Caki2 (cell line): ENCODE data around the gene TOM1L2. TPM values are rescaled to one million over a fixed set of nuclear protein-coding genes. Genes with fewer than 3 reads are reported as not detected.

Source experiments
- DNase-seq: peaks from one replicate; pipeline ENCODE4 v3.0.0-alpha.2; 2015; ENCODE audit warnings: low read depth
- in situ Hi-C: cut with HindIII; loops from 2 replicates; pipeline ENCODE4 v1.10.0; 2016; ENCODE audit warnings: low sequenced_read_pairs, low pct_unique_long_range_greater_than_20kb, mixed read lengths
- total RNA-seq: library from RNA; depleted of rRNA; stranded (reverse); fragments of >200 nt; shearing (Covaris generic); gene quantifications from 2 replicates; pipeline ENCODE4 v1.2.3, GENCODE V29; 2014; ENCODE audit warnings: low replicate concordance

Gene TOM1L2
- total RNA-seq, 1 experiment from 2014 or later, result 6.4 TPM

- DNase-seq, result no peak
These were observed 147.9 kb downstream of the TOM1L2 start for GRCh38 chr17:17824119-17824782.

GRCh38 chr17:17823433-17824118, 148.6 kb downstream of the TOM1L2 start:
- in situ Hi-C loops, result no loop called here
- peak; percentile 77 for DNase-seq

More at GRCh38 chr17:17824119-17824782, 147.9 kb downstream of the TOM1L2 start:
- in situ Hi-C loops, result no loop called here

- in situ Hi-C loops, result no loop called here
These were observed 149.6 kb downstream of the TOM1L2 start for GRCh38 chr17:17822616-17823015.

GRCh38 chr17:17822189-17822588, 150.0 kb downstream of the TOM1L2 start:
- in situ Hi-C loops, result no loop called here
- DNase-seq, result no peak

More at GRCh38 chr17:17822616-17823015, 149.6 kb downstream of the TOM1L2 start:
- no peak for DNase-seq

GRCh38 chr17:17820463-17821158, 151.6 kb downstream of the TOM1L2 start:
- in situ Hi-C loops, result no loop called here
- no peak for DNase-seq

GRCh38 chr17:17820046-17820445, 152.2 kb downstream of the TOM1L2 start:
- in situ Hi-C loops, result no loop called here
- no peak for DNase-seq

- in situ Hi-C loops, result no loop called here
- DNase-seq, result peak; percentile 67
These were observed 152.6 kb downstream of the TOM1L2 start for GRCh38 chr17:17819561-17819995.

- in situ Hi-C loops, result no loop called here
- no peak for DNase-seq
These were observed 153.1 kb downstream of the TOM1L2 start for GRCh38 chr17:17819111-17819510.

GRCh38 chr17:17818088-17818526, 154.1 kb downstream of the TOM1L2 start:
- in situ Hi-C loops, result no loop called here

GRCh38 chr17:17817552-17817947, 154.7 kb downstream of the TOM1L2 start:
- DNase-seq, result no peak
- in situ Hi-C loops, result no loop called here

More at GRCh38 chr17:17818088-17818526, 154.1 kb downstream of the TOM1L2 start:
- no peak for DNase-seq

- DNase-seq, result no peak
- in situ Hi-C loops, result no loop called here
These were observed 155.2 kb downstream of the TOM1L2 start for GRCh38 chr17:17816831-17817551.

- in situ Hi-C loops, result no loop called here
- no peak for DNase-seq
These were observed 155.9 kb downstream of the TOM1L2 start for GRCh38 chr17:17816240-17816814.

- no peak for DNase-seq
- in situ Hi-C loops, result no loop called here
These were observed 156.6 kb downstream of the TOM1L2 start for GRCh38 chr17:17815436-17816200.

GRCh38 chr17:17815062-17815406, 157.2 kb downstream of the TOM1L2 start:
- in situ Hi-C loops, result no loop called here

GRCh38 chr17:17814162-17815061, 157.8 kb downstream of the TOM1L2 start:
- DNase-seq, result no peak
- in situ Hi-C loops, result no loop called here

More at GRCh38 chr17:17815062-17815406, 157.2 kb downstream of the TOM1L2 start:
- peak; percentile 41 for DNase-seq

- no peak for DNase-seq
- in situ Hi-C loops, result no loop called here
These were observed 158.5 kb downstream of the TOM1L2 start for GRCh38 chr17:17813725-17814095.
